Suppressor macrophage (primary cell): Measurements from ENCODE around the gene ANTKMT.

Experiments
- DNase-seq, 4 experiments: peaks; one replicate each; pipeline ENCODE4 v3.0.0-alpha.2; 2020 to 2022

Gene ANTKMT

GRCh38 chr16:764848-765487, 44.0 kb downstream of the ANTKMT start:
- DNase-seq, result no peak

GRCh38 chr16:765488-765865, 44.5 kb downstream of the ANTKMT start:
- no peak for DNase-seq

- DNase-seq, result no peak
Observed at GRCh38 chr16:766008-766819, 45.3 kb downstream of the ANTKMT start.

- no peak for DNase-seq
Observed at GRCh38 chr16:766820-767640, 46.1 kb downstream of the ANTKMT start.

- no peak for DNase-seq
Observed at GRCh38 chr16:767743-768235, 46.8 kb downstream of the ANTKMT start.

- no peak for DNase-seq
Observed at GRCh38 chr16:768428-768827, 47.5 kb downstream of the ANTKMT start.

GRCh38 chr16:769184-769784, 48.3 kb downstream of the ANTKMT start:
- no peak for DNase-seq

GRCh38 chr16:769934-770333, 49.0 kb downstream of the ANTKMT start:
- no peak for DNase-seq

- DNase-seq, result no peak
Observed at GRCh38 chr16:770411-770810, 49.5 kb downstream of the ANTKMT start.
